PFSK-1 (cell line): ENCODE data around the gene PHACTR4.

Source experiments
- FOXP2 ChIP-seq: optimal IDR thresholded peaks from 2 replicates; pipeline ENCODE3; 2011; ENCODE audit warnings: borderline replicate concordance, control low read depth, inconsistent platforms; ENCODE audit not compliant: insufficient read depth; ENCODE audit errors: extremely low read length, extremely low read depth
- POLR2AphosphoS5 ChIP-seq: IDR thresholded peaks from 2 replicates; pipeline ENCODE4 v1.6.1; 2012; ENCODE audit warnings: low read depth, mild to moderate bottlenecking, control low read depth, low read length, moderate library complexity

DNA sequence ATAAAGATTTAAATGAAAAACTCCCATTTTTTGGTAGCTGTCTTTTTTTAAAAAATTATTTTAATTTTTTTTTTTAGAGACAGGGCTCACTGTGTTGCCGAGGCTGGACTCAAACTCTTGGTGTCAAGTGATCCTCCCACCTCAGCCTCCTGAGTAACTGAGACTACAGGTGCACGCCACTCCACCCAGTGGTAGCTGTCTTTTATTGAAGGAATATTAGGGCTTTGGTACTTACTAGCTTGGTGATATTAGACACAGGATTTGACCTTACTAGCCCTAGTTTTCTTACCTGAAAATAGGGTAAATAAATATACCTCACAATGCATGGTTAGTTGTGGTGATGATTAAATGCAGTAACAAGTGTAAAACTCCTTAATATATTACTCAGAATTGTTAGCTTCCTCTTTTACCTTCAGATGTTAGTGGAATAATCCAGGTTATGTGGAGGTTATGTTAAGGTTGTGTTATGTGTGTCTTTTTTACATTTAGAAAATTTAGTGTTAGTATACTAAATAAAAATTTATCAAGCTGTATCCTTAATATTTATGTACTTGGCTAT, 66.8 kb downstream of the PHACTR4 start:
- TF ChIP-seq POLR2AphosphoS5 = no peak
- TF ChIP-seq FOXP2 = no peak
